SK-N-SH (cell line): ENCODE measurements around the gene SH3D19. TPM values are rescaled to one million over a fixed set of nuclear protein-coding genes. Genes with fewer than 3 reads are reported as not detected.

Experiments used
- CTCF ChIA-PET: fragments of 300-600, 350-600 bp; formaldehyde crosslinking; extraction: SDS; loops from one replicate; lab custom pipeline; 2021; lab: Yijun Ruan, JAX
- POLR2A ChIA-PET: fragments of 350-600 bp; sonication (Branson Sonifier 250); formaldehyde crosslinking; extraction: SDS; loops from one replicate; lab custom pipeline; 2020; ENCODE audit warnings: antibody characterized with exemption, inconsistent platforms; lab: Yijun Ruan, JAX
- DNase-seq: peaks from one replicate; pipeline ENCODE4 v3.0.0; 2012
- H2AFZ ChIP-seq: fragments of 200-600 bp; sonication (generic); 2 replicates; pipeline ENCODE4 v1.8.1; 2016; ENCODE audit warnings: antibody characterized with exemption, mild to moderate bottlenecking, low read depth
- H3F3A ChIP-seq: fragments of 200-600 bp; sonication (generic); replicated peaks from 2 replicates; pipeline ENCODE3; 2016; ENCODE audit warnings: antibody characterized with exemption, mild to moderate bottlenecking; ENCODE audit not compliant: insufficient read depth
- H3K27ac ChIP-seq, 2 experiments: fragments of 200-500 bp in 1 of 2; fragments of 200-600 bp in 1 of 2; sonication (Bioruptor generic) in 1 of 2; sonication (generic), shearing (Covaris generic) in 1 of 2; 2 replicates each; pipeline versions ENCODE4 v1.5.1 to v1.6.1; 2014 to 2016; ENCODE audit warnings: low read depth in 2 of 2, inconsistent platforms in 1 of 2, low read length in 1 of 2, mild to moderate bottlenecking in 1 of 2, mixed read lengths in 1 of 2
- H3K27me3 ChIP-seq: fragments of 200-600 bp; sonication (generic), shearing (Covaris generic); 2 replicates; pipeline ENCODE4 v1.6.1; 2016; ENCODE audit warnings: mixed run types; ENCODE audit not compliant: insufficient read depth
- H3K36me3 ChIP-seq, 2 experiments: fragments of 200-500 bp in 1 of 2; fragments of 200-600 bp in 1 of 2; sonication (Bioruptor generic) in 1 of 2; sonication (generic) in 1 of 2; replicated peaks in 1 of 2; 2 replicates each; pipeline versions ENCODE3 to v1.5.1; 2014 to 2016; ENCODE audit warnings: low read length in 1 of 2, mild to moderate bottlenecking in 1 of 2; ENCODE audit not compliant: insufficient read depth in 2 of 2, control insufficient read depth in 1 of 2
- H3K4me1 ChIP-seq, 2 experiments: fragments of 200-500 bp in 1 of 2; fragments of 200-600 bp in 1 of 2; sonication (Bioruptor generic) in 1 of 2; sonication (generic), shearing (Covaris generic) in 1 of 2; 2 replicates each; pipeline versions ENCODE4 v1.5.1 to v1.6.1; 2014 to 2016; ENCODE audit warnings: low read depth in 1 of 2, low read length in 1 of 2, mixed run types in 1 of 2; ENCODE audit not compliant: insufficient read depth in 2 of 2, control insufficient read depth in 1 of 2
- H3K4me2 ChIP-seq: fragments of 200-600 bp; sonication (generic), shearing (Covaris generic); 2 replicates; pipeline ENCODE4 v1.6.1; 2017; ENCODE audit warnings: mixed run types
- H3K4me3 ChIP-seq, 2 experiments: fragments of 200-500 bp in 1 of 2; fragments of 200-600 bp in 1 of 2; sonication (Bioruptor generic) in 1 of 2; sonication (generic), shearing (Covaris generic) in 1 of 2; 2 replicates each; pipeline versions ENCODE4 v1.5.1 to v1.8.1; 2014 to 2016; ENCODE audit warnings: low read depth in 2 of 2, inconsistent platforms in 1 of 2, low read length in 1 of 2, mild to moderate bottlenecking in 1 of 2, mixed read lengths in 1 of 2, moderate library complexity in 1 of 2
- H3K79me2 ChIP-seq: fragments of 200-600 bp; sonication (generic); 2 replicates; pipeline ENCODE4 v1.8.1; 2017; ENCODE audit warnings: mild to moderate bottlenecking; ENCODE audit not compliant: insufficient read depth
- H3K9ac ChIP-seq: fragments of 200-600 bp; sonication (generic); 2 replicates; pipeline ENCODE4 v1.6.1; 2017; ENCODE audit warnings: mixed run types
- H3K9me2 ChIP-seq: fragments of 200-600 bp; sonication (generic); 2 replicates; pipeline ENCODE4 v1.6.1; 2017; ENCODE audit warnings: mixed run types
- H3K9me3 ChIP-seq: fragments of 200-600 bp; sonication (generic); 2 replicates; pipeline ENCODE4 v1.6.1; 2017; ENCODE audit warnings: mixed run types, mild to moderate bottlenecking, moderate library complexity
- H4K20me1 ChIP-seq: fragments of 200-600 bp; sonication (generic); 2 replicates; pipeline ENCODE4 v1.6.1; 2017; ENCODE audit warnings: mild to moderate bottlenecking, mixed run types; ENCODE audit not compliant: insufficient read depth
- ELF1 ChIP-seq: IDR thresholded peaks from 2 replicates; pipeline ENCODE4 v1.4.0; 2012
- FOSL2 ChIP-seq: IDR thresholded peaks from 2 replicates; pipeline ENCODE4 v1.4.0; 2012; ENCODE audit warnings: low read depth, mild to moderate bottlenecking, moderate library complexity, borderline replicate concordance
- FOXJ3 ChIP-seq: sonication (generic); formaldehyde crosslinking; IDR thresholded peaks from 2 replicates; pipeline ENCODE4 v1.5.1; 2020; ENCODE audit warnings: mild to moderate bottlenecking, missing genetic modification reagents
- MAX ChIP-seq: IDR thresholded peaks from 2 replicates; pipeline ENCODE4 v1.4.0; 2012; ENCODE audit warnings: low read depth
- NFIC ChIP-seq: IDR thresholded peaks from 2 replicates; pipeline ENCODE4 v1.4.0; 2012; ENCODE audit warnings: borderline replicate concordance
- NRF1 ChIP-seq: IDR thresholded peaks from 2 replicates; pipeline ENCODE4 v1.6.1; 2012; ENCODE audit warnings: low read depth, mild to moderate bottlenecking, low read length
- PBX3 ChIP-seq: IDR thresholded peaks from 2 replicates; pipeline ENCODE4; 2012
- POLR2AphosphoS5 ChIP-seq: IDR thresholded peaks from 2 replicates; pipeline ENCODE4 v1.6.1; 2012; ENCODE audit warnings: low read depth, low read length
- RXRA ChIP-seq: IDR thresholded peaks from 2 replicates; pipeline ENCODE4 v1.4.0; 2012; ENCODE audit warnings: low read depth, mild to moderate bottlenecking, borderline replicate concordance
- SIN3A ChIP-seq: IDR thresholded peaks from 2 replicates; pipeline ENCODE4 v1.6.1; 2012; ENCODE audit warnings: low read depth, mild to moderate bottlenecking, low read length, moderate library complexity, borderline replicate concordance
- TCF12 ChIP-seq: IDR thresholded peaks from 2 replicates; pipeline ENCODE4 v1.4.0; 2012
- TEAD4 ChIP-seq: IDR thresholded peaks from 2 replicates; pipeline ENCODE4 v1.4.0; 2012; ENCODE audit warnings: mild to moderate bottlenecking, borderline replicate concordance; ENCODE audit not compliant: insufficient read depth
- YY1 ChIP-seq: IDR thresholded peaks from 2 replicates; pipeline ENCODE4 v1.4.0; 2012; ENCODE audit warnings: low read depth, mild to moderate bottlenecking
- WGBS: methylation state at CpG from one replicate; pipeline ENCODE4 v1.1.6; 2017; ENCODE audit warnings: low lambda C conversion rate; 5-methylcytosine and 5-hydroxymethylcytosine counted together
- polyA plus RNA-seq, 3 experiments: library from polyadenylated mRNA; depleted of rRNA; stranded (reverse); fragments of >200 nt; gene quantifications; 2 replicates each; pipeline ENCODE4 v1.2.3, GENCODE V29; 2012
- TF ChIP-seq, protein P1 (sequence below): fragments of 200-600 bp; sonication (generic); IDR thresholded peaks from 2 replicates; pipeline ENCODE4 v1.6.1; 2017; ENCODE audit warnings: antibody characterized with exemption, mild to moderate bottlenecking, moderate library complexity
- TF ChIP-seq, protein P2 (sequence below): IDR thresholded peaks from 2 replicates; pipeline ENCODE4 v1.4.0; 2012; ENCODE audit warnings: low read depth, borderline replicate concordance

Gene SH3D19
- polyA plus RNA-seq, 1 of the 3 experiments (the other 2 are of a cell fraction) = 7.1 TPM

- TF ChIP-seq, protein P1, sequence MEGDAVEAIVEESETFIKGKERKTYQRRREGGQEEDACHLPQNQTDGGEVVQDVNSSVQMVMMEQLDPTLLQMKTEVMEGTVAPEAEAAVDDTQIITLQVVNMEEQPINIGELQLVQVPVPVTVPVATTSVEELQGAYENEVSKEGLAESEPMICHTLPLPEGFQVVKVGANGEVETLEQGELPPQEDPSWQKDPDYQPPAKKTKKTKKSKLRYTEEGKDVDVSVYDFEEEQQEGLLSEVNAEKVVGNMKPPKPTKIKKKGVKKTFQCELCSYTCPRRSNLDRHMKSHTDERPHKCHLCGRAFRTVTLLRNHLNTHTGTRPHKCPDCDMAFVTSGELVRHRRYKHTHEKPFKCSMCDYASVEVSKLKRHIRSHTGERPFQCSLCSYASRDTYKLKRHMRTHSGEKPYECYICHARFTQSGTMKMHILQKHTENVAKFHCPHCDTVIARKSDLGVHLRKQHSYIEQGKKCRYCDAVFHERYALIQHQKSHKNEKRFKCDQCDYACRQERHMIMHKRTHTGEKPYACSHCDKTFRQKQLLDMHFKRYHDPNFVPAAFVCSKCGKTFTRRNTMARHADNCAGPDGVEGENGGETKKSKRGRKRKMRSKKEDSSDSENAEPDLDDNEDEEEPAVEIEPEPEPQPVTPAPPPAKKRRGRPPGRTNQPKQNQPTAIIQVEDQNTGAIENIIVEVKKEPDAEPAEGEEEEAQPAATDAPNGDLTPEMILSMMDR = no peak
- TF ChIP-seq SIN3A (no peak), FOXJ3 (no peak), ELF1 (no peak)
- TF ChIP-seq, all 33 proteins: peak for 0
Measured at GRCh38 chr4:151153585-151153984, 171.8 kb downstream of the SH3D19 start (continued).

- H3K4me1 ChIP-seq = no peaks in the 10 kb centered on the region
- no peaks in the 10 kb centered on the region for H4K20me1 ChIP-seq
- no peak for DNase-seq
- no peak overlapping the region for H3K9ac ChIP-seq
- no peak for TF ChIP-seq FOXJ3
- TF ChIP-seq, protein P1 = no peak
- TF ChIP-seq, protein P2, sequence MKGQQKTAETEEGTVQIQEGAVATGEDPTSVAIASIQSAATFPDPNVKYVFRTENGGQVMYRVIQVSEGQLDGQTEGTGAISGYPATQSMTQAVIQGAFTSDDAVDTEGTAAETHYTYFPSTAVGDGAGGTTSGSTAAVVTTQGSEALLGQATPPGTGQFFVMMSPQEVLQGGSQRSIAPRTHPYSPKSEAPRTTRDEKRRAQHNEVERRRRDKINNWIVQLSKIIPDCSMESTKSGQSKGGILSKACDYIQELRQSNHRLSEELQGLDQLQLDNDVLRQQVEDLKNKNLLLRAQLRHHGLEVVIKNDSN = no peak
- no peak for TF ChIP-seq TCF12
- no peak for TF ChIP-seq RXRA
- TF ChIP-seq NRF1 = no peak
- TF ChIP-seq FOSL2 = no peak
- no peak for TF ChIP-seq TEAD4
- TF ChIP-seq NFIC = no peak
- TF ChIP-seq SIN3A = no peak
- no peak for TF ChIP-seq POLR2AphosphoS5
- no peak for TF ChIP-seq MAX
- no peak for TF ChIP-seq PBX3
- TF ChIP-seq YY1 = no peak
- no peaks in the 10 kb centered on the region for H3K9me3 ChIP-seq
- CTCF ChIA-PET = interaction anchor here (0.8 kb wide), 1 partner anchor 1233 kb away, joined by 4 read pairs; no protein-coding TSS in a partner anchor
- no peak overlapping the region for H2AFZ ChIP-seq
- peaks cover 5 to 30% of the 10 kb centered on the region in 2 experiments for H3K36me3 ChIP-seq
- 0% methylated on average over 1 of the region's 1 CpG for WGBS
- POLR2A ChIA-PET = no interaction called here
- no peaks in the 10 kb centered on the region for H3K79me2 ChIP-seq
- H3K27ac ChIP-seq = no peak overlapping the region
- H3F3A ChIP-seq = no peaks in the 10 kb centered on the region
- H3K9me2 ChIP-seq = no peaks in the 10 kb centered on the region
- no peaks in the 10 kb centered on the region for H3K27me3 ChIP-seq
- H3K4me3 ChIP-seq = no peak overlapping the region
- H3K4me2 ChIP-seq = no peak overlapping the region
Measured at GRCh38 chr4:151152028-151152427, 173.4 kb downstream of the SH3D19 start.
